ENCODE results near the gene PI4KB. TPM values are rescaled to one million over a fixed set of nuclear protein-coding genes. Genes with fewer than 3 reads are reported as not detected.

PI4KB gene
- total RNA-seq, 1 experiment from 2014 or later: 50.7 TPM

GRCh38 chr1:151265446-151266236 lies 61.6 kb downstream of the PI4KB start:
- Mint-ChIP-seq H3K27me3 (ENCODE audit: unreplicated experiment) (no peaks in the 10 kb centered on the region), H3K4me3 (ENCODE audit: low read depth, unreplicated experiment) (no peak overlapping the region), H3K27ac (ENCODE audit: unreplicated experiment) (no peak overlapping the region), H3K36me3 (ENCODE audit: insufficient read depth, unreplicated experiment) (peaks cover 60% of the 10 kb centered on the region), H3K9me3 (ENCODE audit: low read depth, unreplicated experiment) (no peaks in the 10 kb centered on the region), H3K4me1 (ENCODE audit: low read depth, unreplicated experiment) (no peaks in the 10 kb centered on the region)
- TF ChIP-seq, protein P1, sequence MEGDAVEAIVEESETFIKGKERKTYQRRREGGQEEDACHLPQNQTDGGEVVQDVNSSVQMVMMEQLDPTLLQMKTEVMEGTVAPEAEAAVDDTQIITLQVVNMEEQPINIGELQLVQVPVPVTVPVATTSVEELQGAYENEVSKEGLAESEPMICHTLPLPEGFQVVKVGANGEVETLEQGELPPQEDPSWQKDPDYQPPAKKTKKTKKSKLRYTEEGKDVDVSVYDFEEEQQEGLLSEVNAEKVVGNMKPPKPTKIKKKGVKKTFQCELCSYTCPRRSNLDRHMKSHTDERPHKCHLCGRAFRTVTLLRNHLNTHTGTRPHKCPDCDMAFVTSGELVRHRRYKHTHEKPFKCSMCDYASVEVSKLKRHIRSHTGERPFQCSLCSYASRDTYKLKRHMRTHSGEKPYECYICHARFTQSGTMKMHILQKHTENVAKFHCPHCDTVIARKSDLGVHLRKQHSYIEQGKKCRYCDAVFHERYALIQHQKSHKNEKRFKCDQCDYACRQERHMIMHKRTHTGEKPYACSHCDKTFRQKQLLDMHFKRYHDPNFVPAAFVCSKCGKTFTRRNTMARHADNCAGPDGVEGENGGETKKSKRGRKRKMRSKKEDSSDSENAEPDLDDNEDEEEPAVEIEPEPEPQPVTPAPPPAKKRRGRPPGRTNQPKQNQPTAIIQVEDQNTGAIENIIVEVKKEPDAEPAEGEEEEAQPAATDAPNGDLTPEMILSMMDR (IDR thresholded peaks at IDR 0.05; ENCODE audit: unreplicated experiment): no peak
- CTCF ChIA-PET: interaction anchor here (0.6 to 1.4 kb wide), 2 partner anchors 13 to 35 kb away, joined by 3 to 8 read pairs; no protein-coding TSS in a partner anchor
- DNase-seq: no peak
- BruUV-seq (replicated peaks): TSS peak; percentile 9
- intact Hi-C loops (cut with micrococcal nuclease; ENCODE audit: unreplicated experiment): no loop called here

DNA sequence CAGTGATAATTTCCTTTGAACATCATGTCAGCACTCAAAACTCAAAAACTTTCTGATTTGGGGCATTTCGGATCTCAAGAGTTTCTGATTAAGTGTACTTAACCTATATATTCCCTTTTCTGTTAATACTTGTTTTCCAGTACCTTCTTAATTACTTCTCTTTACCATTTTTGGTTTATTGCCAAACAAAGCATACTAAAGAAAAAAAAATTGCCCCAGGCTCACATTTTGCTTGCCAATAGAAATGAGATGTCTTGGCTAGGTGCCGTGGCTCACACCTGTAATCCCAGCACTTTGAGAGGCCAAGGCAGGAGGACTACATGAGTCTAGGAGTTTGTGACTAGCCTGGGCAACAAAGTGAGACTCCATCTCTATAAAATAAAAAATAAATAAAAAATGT lies 67.9 kb downstream of the PI4KB start:
- no TSS peak for BruUV-seq (replicated peaks)
- H3K4me3 Mint-ChIP-seq (ENCODE audit: low read depth, unreplicated experiment): no peak overlapping the region
- CTCF ChIA-PET: no interaction called here
- no peaks in the 10 kb centered on the region for H3K27me3 Mint-ChIP-seq (ENCODE audit: unreplicated experiment)
- H3K27ac Mint-ChIP-seq (ENCODE audit: unreplicated experiment): no peak overlapping the region
- intact Hi-C loops (cut with micrococcal nuclease; ENCODE audit: unreplicated experiment): no loop called here
- DNase-seq: no peak
- TF ChIP-seq, protein P1 (IDR thresholded peaks at IDR 0.05; ENCODE audit: unreplicated experiment): no peak
- H3K4me1 Mint-ChIP-seq (ENCODE audit: low read depth, unreplicated experiment): peaks cover 8% of the 10 kb centered on the region
- no peaks in the 10 kb centered on the region for H3K9me3 Mint-ChIP-seq (ENCODE audit: low read depth, unreplicated experiment)
- H3K36me3 Mint-ChIP-seq (ENCODE audit: insufficient read depth, unreplicated experiment): peaks cover 67% of the 10 kb centered on the region

- TF ChIP-seq, protein P1 (IDR thresholded peaks at IDR 0.05; ENCODE audit: unreplicated experiment): no peak
- CTCF ChIA-PET: interaction anchor here (0.6 to 1.4 kb wide), 4 partner anchors 26 to 262 kb away, joined by 3 to 8 read pairs (median 4); no protein-coding TSS in a partner anchor
- Mint-ChIP-seq H3K27ac (ENCODE audit: unreplicated experiment) (peak overlapping the region; percentile 100), H3K9me3 (ENCODE audit: low read depth, unreplicated experiment) (no peaks in the 10 kb centered on the region), H3K36me3 (ENCODE audit: insufficient read depth, unreplicated experiment) (peaks cover 49% of the 10 kb centered on the region), H3K27me3 (ENCODE audit: unreplicated experiment) (no peaks in the 10 kb centered on the region), H3K4me1 (ENCODE audit: low read depth, unreplicated experiment) (peaks cover 8% of the 10 kb centered on the region), H3K4me3 (ENCODE audit: low read depth, unreplicated experiment) (peak overlapping the region; percentile 93)
- no peak for DNase-seq
- BruUV-seq (replicated peaks): TSS peak; percentile 82
- intact Hi-C loops (cut with micrococcal nuclease; ENCODE audit: unreplicated experiment): no loop called here
Measured at GRCh38 chr1:151255381-151255780, 71.8 kb downstream of the PI4KB start.

- H3K27ac Mint-ChIP-seq (ENCODE audit: unreplicated experiment): peak within 1 kb of the TSS; percentile 100
Measured at GRCh38 chr1:151254217-151255213, 72.7 kb downstream of the PI4KB start, which contains the start of gene PSMD4. PSMD4 (plus strand) TSS chr1:151254734; CDS start chr1:151254783, 49 bp downstream.

More at GRCh38 chr1:151254217-151255213, 72.7 kb downstream of the PI4KB start, which contains the start of gene PSMD4:
- intact Hi-C loops (cut with micrococcal nuclease; ENCODE audit: unreplicated experiment): loop anchor here (5.0 kb wide), 1 partner anchor 157 kb away; no protein-coding TSS in a partner anchor
- Mint-ChIP-seq H3K36me3 (ENCODE audit: insufficient read depth, unreplicated experiment) (peaks cover 58% of the 10 kb centered on the region), H3K4me1 (ENCODE audit: low read depth, unreplicated experiment) (peaks cover 8% of the 10 kb centered on the region), H3K27me3 (ENCODE audit: unreplicated experiment) (no peaks in the 10 kb centered on the region), H3K4me3 (ENCODE audit: low read depth, unreplicated experiment) (peak within 1 kb of the TSS; percentile 93), H3K9me3 (ENCODE audit: low read depth, unreplicated experiment) (no peaks in the 10 kb centered on the region)
- TF ChIP-seq, protein P1 (IDR thresholded peaks at IDR 0.05; ENCODE audit: unreplicated experiment): no peak
- DNase-seq: peak; percentile 97
- CTCF ChIA-PET: interaction anchor here (0.6 to 1.4 kb wide), 9 partner anchors 23 to 209 kb away, joined by 3 to 8 read pairs (median 4); no protein-coding TSS in a partner anchor
- no TSS peak for BruUV-seq (replicated peaks)
